HG02759 (cell line): ENCODE measurements around the gene STX8.

Experiments
- ATAC-seq: cut with Tn5 transposase; IDR thresholded peaks from one replicate; pipeline ENCODE4 v1.9.1; 2021; ENCODE audit warnings: mild to moderate bottlenecking, moderate library complexity; ENCODE audit not compliant: unreplicated experiment

STX8 gene

GRCh38 chr17:9242983-9243382, 332.6 kb downstream of the STX8 start:
- no peak for ATAC-seq

GRCh38 chr17:9242497-9242881, 333.1 kb downstream of the STX8 start:
- no peak for ATAC-seq

- no peak for ATAC-seq
Measured at GRCh38 chr17:9241774-9242496, 333.7 kb downstream of the STX8 start.

GRCh38 chr17:9241371-9241712, 334.3 kb downstream of the STX8 start:
- ATAC-seq, result no peak

GRCh38 chr17:9240659-9241370, 334.8 kb downstream of the STX8 start:
- ATAC-seq, result no peak

GRCh38 chr17:9239793-9240658, 335.6 kb downstream of the STX8 start:
- ATAC-seq, result peak; percentile 64

- no peak for ATAC-seq
Measured at GRCh38 chr17:9239246-9239792, 336.3 kb downstream of the STX8 start.

- ATAC-seq, result no peak
Measured at GRCh38 chr17:9238340-9239245, 337.0 kb downstream of the STX8 start.

GRCh38 chr17:9237661-9238301, 337.8 kb downstream of the STX8 start:
- no peak for ATAC-seq

- no peak for ATAC-seq
Measured at GRCh38 chr17:9237053-9237410, 338.6 kb downstream of the STX8 start.

GRCh38 chr17:9236286-9237052, 339.2 kb downstream of the STX8 start:
- no peak for ATAC-seq

- no peak for ATAC-seq
Measured at GRCh38 chr17:9235346-9235745, 340.3 kb downstream of the STX8 start.

- ATAC-seq, result no peak
Measured at GRCh38 chr17:9234389-9234945, 341.2 kb downstream of the STX8 start.

GRCh38 chr17:9233761-9234160, 341.9 kb downstream of the STX8 start:
- ATAC-seq, result no peak

GRCh38 chr17:9233271-9233599, 342.4 kb downstream of the STX8 start:
- no peak for ATAC-seq

- no peak for ATAC-seq
Measured at GRCh38 chr17:9232591-9233270, 342.9 kb downstream of the STX8 start.

- no peak for ATAC-seq
Measured at GRCh38 chr17:9232155-9232475, 343.5 kb downstream of the STX8 start.

- ATAC-seq, result no peak
Measured at GRCh38 chr17:9231449-9232154, 344.0 kb downstream of the STX8 start.
